ENCODE results near the gene SYNGR2. TPM values are rescaled to one million over a fixed set of nuclear protein-coding genes. Genes with fewer than 3 reads are reported as not detected.
A peak's percentile ranks its signal among the peaks of the same experiment; 100 is the strongest.

The SYNGR2 gene
- total and polyA plus RNA-seq, 9 of the 15 experiments (the other 6 are each of a cell fraction or from before 2014, with no cell fraction given) = 1.4 to 173 (median 87.8) TPM

DNA sequence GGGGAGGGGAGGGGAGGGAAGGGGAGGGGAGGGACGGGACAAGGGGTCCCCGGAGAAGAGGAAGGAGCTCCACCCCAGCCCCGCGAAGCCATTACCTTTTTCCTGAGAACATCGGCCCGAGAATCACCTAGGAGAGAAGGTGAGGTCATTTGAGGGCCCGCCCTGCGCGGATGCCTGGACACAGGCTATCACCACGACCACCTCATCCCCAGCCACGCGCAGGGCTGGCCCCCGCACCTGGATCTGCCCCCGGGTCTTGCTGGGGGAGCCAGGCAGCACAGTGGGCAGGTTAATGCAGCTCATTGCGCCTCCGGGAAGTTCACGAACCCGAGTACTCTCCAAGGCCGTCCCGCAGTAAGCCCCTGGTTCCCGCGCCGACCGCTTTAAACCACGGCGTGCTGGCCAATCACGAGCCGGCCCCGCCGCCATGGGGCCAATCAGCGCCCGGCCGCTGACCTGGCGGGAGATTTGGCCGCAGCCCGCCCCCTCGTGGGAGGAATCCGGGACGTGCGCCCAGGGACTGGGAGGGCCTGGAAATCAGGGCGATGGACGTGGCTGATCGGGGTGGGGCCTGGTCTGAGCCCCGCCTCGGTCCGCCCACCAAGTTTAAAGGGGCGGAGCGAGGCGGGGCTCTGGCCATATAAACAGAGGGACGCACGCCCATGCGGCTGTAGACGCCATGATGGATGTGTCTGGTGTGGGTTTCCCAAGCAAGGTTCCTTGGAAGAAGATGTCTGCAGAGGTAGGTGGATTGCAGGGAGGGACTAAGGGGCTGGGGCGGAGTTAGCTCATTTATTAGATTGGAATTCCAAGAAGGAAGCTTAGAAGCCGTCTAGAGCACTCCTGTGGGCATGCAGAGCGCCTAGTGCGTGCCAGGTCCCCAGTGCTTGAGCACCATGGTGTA lies 18.6 kb downstream of the SYNGR2 start, which contains the start of the genes AFMID and TK1 (continued):
- TF ChIP-seq, protein P1, sequence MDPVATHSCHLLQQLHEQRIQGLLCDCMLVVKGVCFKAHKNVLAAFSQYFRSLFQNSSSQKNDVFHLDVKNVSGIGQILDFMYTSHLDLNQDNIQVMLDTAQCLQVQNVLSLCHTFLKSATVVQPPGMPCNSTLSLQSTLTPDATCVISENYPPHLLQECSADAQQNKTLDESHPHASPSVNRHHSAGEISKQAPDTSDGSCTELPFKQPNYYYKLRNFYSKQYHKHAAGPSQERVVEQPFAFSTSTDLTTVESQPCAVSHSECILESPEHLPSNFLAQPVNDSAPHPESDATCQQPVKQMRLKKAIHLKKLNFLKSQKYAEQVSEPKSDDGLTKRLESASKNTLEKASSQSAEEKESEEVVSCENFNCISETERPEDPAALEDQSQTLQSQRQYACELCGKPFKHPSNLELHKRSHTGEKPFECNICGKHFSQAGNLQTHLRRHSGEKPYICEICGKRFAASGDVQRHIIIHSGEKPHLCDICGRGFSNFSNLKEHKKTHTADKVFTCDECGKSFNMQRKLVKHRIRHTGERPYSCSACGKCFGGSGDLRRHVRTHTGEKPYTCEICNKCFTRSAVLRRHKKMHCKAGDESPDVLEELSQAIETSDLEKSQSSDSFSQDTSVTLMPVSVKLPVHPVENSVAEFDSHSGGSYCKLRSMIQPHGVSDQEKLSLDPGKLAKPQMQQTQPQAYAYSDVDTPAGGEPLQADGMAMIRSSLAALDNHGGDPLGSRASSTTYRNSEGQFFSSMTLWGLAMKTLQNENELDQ (CRISPR knock-in tag; IDR thresholded peaks at IDR 0.05; ENCODE audit: borderline replicate concordance) = peak; percentile 76; the same call in 1 of the 2 replicates
- TF ChIP-seq POLR3G (IDR thresholded peaks at IDR 0.05; ENCODE audit: extremely low read depth, insufficient read length, insufficient replicate concordance) (no peak), ZNF76 (CRISPR knock-in tag; IDR thresholded peaks at IDR 0.05; ENCODE audit: borderline replicate concordance) (no peak), ZNF384 (IDR thresholded peaks at IDR 0.05; ENCODE audit: low read depth, low read length) (no peak), NR2C2 (CRISPR knock-in tag; IDR thresholded peaks at IDR 0.05) (no peak), NR2C2 (tag; IDR thresholded peaks at IDR 0.05) (peak; percentile 69), MTA3 (IDR thresholded peaks at IDR 0.05; ENCODE audit: borderline replicate concordance) (peak; percentile 97), HMBOX1 (IDR thresholded peaks at IDR 0.05) (no peak)
- TF ChIP-seq, protein P2, sequence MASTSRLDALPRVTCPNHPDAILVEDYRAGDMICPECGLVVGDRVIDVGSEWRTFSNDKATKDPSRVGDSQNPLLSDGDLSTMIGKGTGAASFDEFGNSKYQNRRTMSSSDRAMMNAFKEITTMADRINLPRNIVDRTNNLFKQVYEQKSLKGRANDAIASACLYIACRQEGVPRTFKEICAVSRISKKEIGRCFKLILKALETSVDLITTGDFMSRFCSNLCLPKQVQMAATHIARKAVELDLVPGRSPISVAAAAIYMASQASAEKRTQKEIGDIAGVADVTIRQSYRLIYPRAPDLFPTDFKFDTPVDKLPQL (IDR thresholded peaks at IDR 0.05; ENCODE audit: extremely low read depth, insufficient read length) = peak; percentile 14
- TF ChIP-seq, protein P3, sequence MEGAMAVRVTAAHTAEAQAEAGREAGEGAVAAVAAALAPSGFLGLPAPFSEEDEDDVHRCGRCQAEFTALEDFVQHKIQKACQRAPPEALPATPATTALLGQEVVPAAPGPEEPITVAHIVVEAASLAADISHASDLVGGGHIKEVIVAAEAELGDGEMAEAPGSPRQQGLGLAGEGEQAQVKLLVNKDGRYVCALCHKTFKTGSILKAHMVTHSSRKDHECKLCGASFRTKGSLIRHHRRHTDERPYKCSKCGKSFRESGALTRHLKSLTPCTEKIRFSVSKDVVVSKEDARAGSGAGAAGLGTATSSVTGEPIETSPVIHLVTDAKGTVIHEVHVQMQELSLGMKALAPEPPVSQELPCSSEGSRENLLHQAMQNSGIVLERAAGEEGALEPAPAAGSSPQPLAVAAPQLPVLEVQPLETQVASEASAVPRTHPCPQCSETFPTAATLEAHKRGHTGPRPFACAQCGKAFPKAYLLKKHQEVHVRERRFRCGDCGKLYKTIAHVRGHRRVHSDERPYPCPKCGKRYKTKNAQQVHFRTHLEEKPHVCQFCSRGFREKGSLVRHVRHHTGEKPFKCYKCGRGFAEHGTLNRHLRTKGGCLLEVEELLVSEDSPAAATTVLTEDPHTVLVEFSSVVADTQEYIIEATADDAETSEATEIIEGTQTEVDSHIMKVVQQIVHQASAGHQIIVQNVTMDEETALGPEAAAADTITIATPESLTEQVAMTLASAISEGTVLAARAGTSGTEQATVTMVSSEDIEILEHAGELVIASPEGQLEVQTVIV (CRISPR knock-in tag; IDR thresholded peaks at IDR 0.05; ENCODE audit: borderline replicate concordance) = no peak

All from K562 (cell line).